ENCODE results near the gene UNKL.

Gene UNKL

DNA sequence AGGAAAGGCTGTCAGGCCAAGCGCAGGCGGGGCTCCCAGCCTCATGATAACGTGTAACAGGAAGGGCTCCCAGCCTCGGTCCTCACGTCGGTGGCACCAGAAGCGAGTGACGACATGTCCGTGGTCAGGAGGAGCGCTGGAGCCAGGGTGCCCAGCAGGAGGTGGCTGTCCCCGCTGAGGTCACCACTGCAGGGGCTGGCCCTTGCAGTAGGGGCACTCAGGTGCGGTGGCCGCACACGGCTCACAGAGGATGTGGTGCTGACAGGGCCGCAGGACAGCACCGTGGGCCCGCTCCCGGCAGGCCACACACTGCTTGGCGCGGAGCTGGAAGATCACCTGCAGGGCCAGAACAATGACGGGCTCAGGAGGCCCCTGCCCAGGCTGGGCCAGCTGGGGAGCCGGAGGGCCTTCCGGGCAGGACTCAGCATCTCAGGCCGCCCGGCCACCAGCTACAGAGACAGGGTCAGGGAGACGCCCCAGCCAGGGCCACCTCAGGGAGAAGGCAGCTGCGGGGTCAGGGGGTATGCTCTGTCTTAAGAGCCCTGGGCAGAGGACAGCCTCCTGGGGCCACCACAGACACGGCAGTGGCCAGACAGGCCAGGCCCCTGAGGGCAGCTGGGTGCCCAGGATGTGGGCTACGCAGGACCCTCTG lies 48.3 kb downstream of the UNKL start:
- Histone ChIP-seq H3K27me3 (ENCODE audit: control insufficient read depth in 1 of 2, insufficient read depth in 2 of 2, low read length in 2 of 2) (no peaks in the 10 kb centered on the region), H3K4me3 (ENCODE audit: low read depth in 1 of 2, low read length in 2 of 2) (no peak overlapping the region), H3K27ac (ENCODE audit: low read depth, low read length) (no peak overlapping the region), H3K4me1 (ENCODE audit: control insufficient read depth in 1 of 2, insufficient read depth in 2 of 2, low read length in 2 of 2) (no peaks in the 10 kb centered on the region), H3K9ac (ENCODE audit: low read depth in 1 of 2, low read length in 2 of 2) (no peak overlapping the region), H3K9me3 (ENCODE audit: control insufficient read depth in 1 of 2, low read length in 2 of 2) (no peaks in the 10 kb centered on the region), H3K36me3 (ENCODE audit: control insufficient read depth in 1 of 2, insufficient read depth in 2 of 2, low read length in 2 of 2) (peaks cover 12 to 64% of the 10 kb centered on the region in 2 donors)

DNA sequence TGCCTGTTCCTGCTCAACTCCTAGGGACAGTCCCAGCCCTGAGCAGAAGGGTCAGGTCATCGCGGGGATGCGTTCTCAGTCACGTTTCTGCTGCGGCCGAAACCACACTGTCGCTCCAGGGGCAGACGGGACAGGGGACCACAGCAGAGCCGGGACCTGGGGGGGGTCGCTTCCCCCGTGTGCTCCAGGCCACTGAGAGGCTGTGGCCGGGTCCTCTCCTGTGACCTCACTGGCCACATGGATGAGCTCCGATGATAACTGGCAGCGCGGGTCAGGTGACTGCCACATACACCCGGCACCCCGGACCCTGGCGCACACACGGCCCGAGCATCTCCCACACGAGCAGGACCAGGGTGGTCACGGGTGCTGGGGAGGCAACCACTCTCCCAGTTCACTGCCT lies 50.0 kb downstream of the UNKL start:
- Histone ChIP-seq H3K9ac (ENCODE audit: low read depth in 1 of 2, low read length in 2 of 2) (no peak overlapping the region), H3K27ac (ENCODE audit: low read depth, low read length) (no peak overlapping the region), H3K27me3 (ENCODE audit: control insufficient read depth in 1 of 2, insufficient read depth in 2 of 2, low read length in 2 of 2) (no peaks in the 10 kb centered on the region), H3K4me1 (ENCODE audit: control insufficient read depth in 1 of 2, insufficient read depth in 2 of 2, low read length in 2 of 2) (no peaks in the 10 kb centered on the region), H3K9me3 (ENCODE audit: control insufficient read depth in 1 of 2, low read length in 2 of 2) (no peaks in the 10 kb centered on the region), H3K36me3 (ENCODE audit: control insufficient read depth in 1 of 2, insufficient read depth in 2 of 2, low read length in 2 of 2) (peaks cover 7 to 68% of the 10 kb centered on the region in 2 donors), H3K4me3 (ENCODE audit: low read depth in 1 of 2, low read length in 2 of 2) (no peak overlapping the region)

DNA sequence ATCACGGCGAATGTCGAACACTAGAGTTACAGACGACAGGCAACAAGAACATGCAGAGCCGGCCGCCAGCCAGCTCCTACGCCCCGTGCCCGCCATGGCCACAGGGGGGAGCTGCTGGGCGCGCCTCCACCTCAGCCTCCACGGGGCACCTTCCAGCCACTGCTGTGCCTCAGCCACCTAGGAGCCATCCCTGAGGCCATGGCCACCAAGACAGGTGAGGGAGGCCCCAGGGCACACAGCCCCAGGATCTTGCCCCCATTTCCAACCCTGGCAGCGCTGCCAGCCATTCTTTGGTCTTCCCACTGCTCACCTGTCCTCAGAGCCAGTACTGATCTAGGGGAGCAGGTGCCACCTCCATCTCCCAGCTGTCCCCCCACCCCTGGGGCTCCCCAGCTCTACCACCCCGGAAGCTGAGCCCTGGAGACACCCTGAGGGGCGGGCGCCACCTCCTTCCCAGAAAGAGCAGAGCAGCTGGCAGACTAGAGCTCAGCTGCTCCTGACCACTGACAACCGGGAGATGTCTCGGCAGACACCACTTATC lies 50.9 kb downstream of the UNKL start:
- Histone ChIP-seq H3K9ac (ENCODE audit: low read depth in 1 of 2, low read length in 2 of 2) (no peak overlapping the region), H3K27me3 (ENCODE audit: control insufficient read depth in 1 of 2, insufficient read depth in 2 of 2, low read length in 2 of 2) (no peaks in the 10 kb centered on the region), H3K27ac (ENCODE audit: low read depth, low read length) (no peak overlapping the region), H3K36me3 (ENCODE audit: control insufficient read depth in 1 of 2, insufficient read depth in 2 of 2, low read length in 2 of 2) (peaks cover 7 to 72% of the 10 kb centered on the region in 2 donors), H3K9me3 (ENCODE audit: control insufficient read depth in 1 of 2, low read length in 2 of 2) (no peaks in the 10 kb centered on the region), H3K4me3 (ENCODE audit: low read depth in 1 of 2, low read length in 2 of 2) (no peak overlapping the region), H3K4me1 (ENCODE audit: control insufficient read depth in 1 of 2, insufficient read depth in 2 of 2, low read length in 2 of 2) (no peaks in the 10 kb centered on the region)

DNA sequence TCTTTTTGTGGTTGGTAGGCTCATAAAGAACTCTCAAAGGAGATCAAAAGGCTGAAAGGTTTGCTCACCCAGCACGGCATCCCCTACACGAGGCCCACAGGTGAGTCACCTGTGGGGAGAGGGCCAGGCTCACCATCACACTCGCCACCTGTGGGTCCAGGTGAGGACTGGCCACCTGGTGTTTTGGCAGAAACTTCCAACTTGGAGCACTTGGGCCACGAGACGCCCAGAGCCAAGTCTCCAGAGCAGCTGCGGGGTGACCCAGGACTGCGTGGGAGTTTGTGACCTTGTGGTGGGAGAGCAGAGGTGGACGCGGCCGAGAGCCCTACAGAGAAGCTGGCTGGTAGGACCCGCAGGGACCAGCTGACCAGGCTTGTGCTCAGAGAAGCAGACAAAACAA lies 51.7 kb downstream of the UNKL start:
- H3K4me1 ChIP-seq (ENCODE audit: control insufficient read depth in 1 of 2, insufficient read depth in 2 of 2, low read length in 2 of 2), result no peaks in the 10 kb centered on the region

DNA sequence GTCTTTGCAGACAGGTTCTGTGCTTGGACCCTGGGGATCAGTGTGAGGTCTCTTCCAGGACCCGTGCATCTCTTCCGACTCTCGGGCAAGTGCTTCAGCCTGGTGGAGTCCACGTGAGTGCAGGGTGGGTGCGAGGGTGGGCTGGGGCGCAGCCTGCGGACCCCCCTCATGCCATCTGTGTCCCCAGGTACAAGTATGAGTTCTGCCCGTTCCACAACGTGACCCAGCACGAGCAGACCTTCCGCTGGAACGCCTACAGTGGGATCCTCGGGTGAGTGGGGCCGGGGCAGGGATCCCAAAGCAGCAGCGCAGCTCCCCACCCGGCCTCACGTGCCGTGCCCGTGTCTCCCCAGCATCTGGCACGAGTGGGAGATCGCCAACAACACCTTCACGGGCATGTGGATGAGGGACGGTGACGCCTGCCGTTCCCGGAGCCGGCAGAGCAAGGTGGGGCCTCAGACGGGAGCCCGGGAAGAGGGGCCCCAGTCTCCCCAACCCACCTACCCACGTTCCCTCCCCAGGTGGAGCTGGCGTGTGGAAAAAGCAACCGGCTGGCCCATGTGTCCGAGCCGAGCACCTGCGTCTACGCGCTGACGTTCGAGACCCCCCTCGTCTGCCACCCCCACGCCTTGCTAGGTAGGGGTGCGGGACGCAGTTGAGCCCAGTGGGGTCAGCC lies 52.7 kb downstream of the UNKL start:
- H3K4me3 ChIP-seq (ENCODE audit: low read depth in 1 of 2, low read length in 2 of 2), result no peak overlapping the region
- H3K4me1 ChIP-seq (ENCODE audit: control insufficient read depth in 1 of 2, insufficient read depth in 2 of 2, low read length in 2 of 2), result no peaks in the 10 kb centered on the region
- H3K36me3 ChIP-seq (ENCODE audit: control insufficient read depth in 1 of 2, insufficient read depth in 2 of 2, low read length in 2 of 2), result peaks cover 7 to 66% of the 10 kb centered on the region in 2 donors
- H3K27me3 ChIP-seq (ENCODE audit: control insufficient read depth in 1 of 2, insufficient read depth in 2 of 2, low read length in 2 of 2), result no peaks in the 10 kb centered on the region
- no peak overlapping the region for H3K9ac ChIP-seq (ENCODE audit: low read depth in 1 of 2, low read length in 2 of 2)
- no peaks in the 10 kb centered on the region for H3K9me3 ChIP-seq (ENCODE audit: control insufficient read depth in 1 of 2, low read length in 2 of 2)
- no peak overlapping the region for H3K27ac ChIP-seq (ENCODE audit: low read depth, low read length)

More for the DNA sequence above, 51.7 kb downstream of the UNKL start:
- Histone ChIP-seq H3K27ac (ENCODE audit: low read depth, low read length) (no peak overlapping the region), H3K36me3 (ENCODE audit: control insufficient read depth in 1 of 2, insufficient read depth in 2 of 2, low read length in 2 of 2) (peaks cover 7 to 69% of the 10 kb centered on the region in 2 donors), H3K9me3 (ENCODE audit: control insufficient read depth in 1 of 2, low read length in 2 of 2) (no peaks in the 10 kb centered on the region), H3K27me3 (ENCODE audit: control insufficient read depth in 1 of 2, insufficient read depth in 2 of 2, low read length in 2 of 2) (no peaks in the 10 kb centered on the region), H3K9ac (ENCODE audit: low read depth in 1 of 2, low read length in 2 of 2) (no peak overlapping the region), H3K4me3 (ENCODE audit: low read depth in 1 of 2, low read length in 2 of 2) (no peak overlapping the region)

DNA sequence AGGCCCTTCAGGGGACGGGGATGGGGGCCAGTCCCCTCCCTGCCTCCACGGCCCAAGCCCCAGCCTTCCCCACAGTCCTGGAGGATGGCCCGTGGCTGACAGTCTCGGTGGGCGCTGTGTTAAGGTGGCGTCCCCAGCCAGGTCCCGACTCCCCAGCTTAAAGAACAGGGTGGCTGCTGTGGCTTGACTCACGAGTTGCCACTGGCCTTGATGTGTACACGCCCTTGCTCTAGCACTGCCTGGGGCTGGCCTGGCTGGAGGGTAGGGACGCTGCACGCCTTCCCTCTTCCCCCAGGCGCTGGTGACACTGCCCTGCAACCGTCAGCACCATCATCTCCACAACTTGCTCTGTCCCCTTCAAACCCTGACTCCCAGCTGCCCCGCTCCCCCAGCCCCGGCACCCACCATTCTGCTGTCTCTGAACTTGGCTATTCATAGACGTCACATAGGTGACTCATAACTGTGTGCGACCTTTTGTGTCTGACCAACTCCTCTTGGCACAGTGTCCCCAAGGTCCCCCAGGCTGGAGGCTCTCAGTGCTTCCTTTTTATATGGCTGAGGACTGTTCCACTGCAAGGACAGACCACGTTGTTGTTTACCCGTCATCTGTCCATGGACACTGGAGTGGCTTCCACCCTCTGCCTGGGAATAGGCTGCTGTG lies 56.5 kb downstream of the UNKL start:
- no peak overlapping the region for H3K9ac ChIP-seq (ENCODE audit: low read depth in 1 of 2, low read length in 2 of 2)
- no peak overlapping the region for H3K4me3 ChIP-seq (ENCODE audit: low read depth in 1 of 2, low read length in 2 of 2)
- H3K27ac ChIP-seq (ENCODE audit: low read depth, low read length), result no peak overlapping the region
- H3K9me3 ChIP-seq (ENCODE audit: control insufficient read depth in 1 of 2, low read length in 2 of 2), result no peaks in the 10 kb centered on the region
- no peaks in the 10 kb centered on the region for H3K27me3 ChIP-seq (ENCODE audit: control insufficient read depth in 1 of 2, insufficient read depth in 2 of 2, low read length in 2 of 2)
- peaks cover 5 to 33% of the 10 kb centered on the region in 2 donors for H3K36me3 ChIP-seq (ENCODE audit: control insufficient read depth in 1 of 2, insufficient read depth in 2 of 2, low read length in 2 of 2)
- peaks cover 0 to 10% of the 10 kb centered on the region in 2 donors for H3K4me1 ChIP-seq (ENCODE audit: control insufficient read depth in 1 of 2, insufficient read depth in 2 of 2, low read length in 2 of 2)

DNA sequence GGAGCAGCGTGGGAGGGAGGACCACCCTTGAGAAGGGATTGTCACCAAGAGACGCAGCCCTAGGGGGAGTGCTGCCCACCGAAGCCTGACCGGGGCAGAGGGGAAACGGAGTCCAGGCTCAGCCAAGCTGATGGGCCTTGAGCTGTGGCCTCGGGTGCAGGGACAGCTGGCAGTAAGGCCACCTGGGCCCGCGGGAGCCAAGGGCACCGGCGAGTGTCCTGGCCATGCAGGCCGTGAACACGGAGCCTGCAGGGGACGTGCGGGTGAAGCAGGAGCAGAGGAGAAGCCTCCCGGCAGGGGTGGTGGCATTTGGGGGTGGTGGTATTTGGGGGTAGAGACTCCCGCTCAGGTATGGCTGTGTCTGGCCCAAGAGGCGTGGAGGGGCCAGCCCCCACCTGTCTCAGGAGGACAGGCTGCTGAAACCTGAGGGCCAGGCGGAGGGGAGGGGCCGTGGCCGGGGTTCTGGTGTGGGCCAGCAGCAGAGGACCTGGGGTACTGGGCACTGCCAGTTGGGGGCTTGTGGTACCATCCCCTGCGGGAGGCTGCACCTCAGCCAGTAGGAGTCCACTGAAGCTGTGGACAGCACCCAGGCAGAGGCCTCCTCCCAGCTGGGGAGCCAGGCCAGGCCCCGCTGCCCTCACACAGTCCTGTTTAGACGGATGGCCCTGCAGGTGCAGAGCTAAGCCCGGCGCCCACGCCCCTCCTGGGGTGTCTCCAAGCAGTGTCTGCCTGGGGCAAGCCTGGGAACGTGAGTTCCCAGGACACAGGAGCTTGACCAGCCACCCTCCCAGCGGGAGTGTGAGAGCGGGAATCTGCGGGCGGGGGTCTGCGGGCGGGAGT lies 58.2 kb downstream of the UNKL start:
- no peaks in the 10 kb centered on the region for H3K27me3 ChIP-seq (ENCODE audit: control insufficient read depth in 1 of 2, insufficient read depth in 2 of 2, low read length in 2 of 2)
- H3K36me3 ChIP-seq (ENCODE audit: control insufficient read depth in 1 of 2, insufficient read depth in 2 of 2, low read length in 2 of 2), result peaks cover 0 to 17% of the 10 kb centered on the region in 2 donors
- no peak overlapping the region for H3K9ac ChIP-seq (ENCODE audit: low read depth in 1 of 2, low read length in 2 of 2)
- H3K27ac ChIP-seq (ENCODE audit: low read depth, low read length), result no peak overlapping the region
- no peaks in the 10 kb centered on the region for H3K9me3 ChIP-seq (ENCODE audit: control insufficient read depth in 1 of 2, low read length in 2 of 2)
- no peak overlapping the region for H3K4me3 ChIP-seq (ENCODE audit: low read depth in 1 of 2, low read length in 2 of 2)
- H3K4me1 ChIP-seq (ENCODE audit: control insufficient read depth in 1 of 2, insufficient read depth in 2 of 2, low read length in 2 of 2), result peaks cover 6 to 20% of the 10 kb centered on the region in 2 donors

DNA sequence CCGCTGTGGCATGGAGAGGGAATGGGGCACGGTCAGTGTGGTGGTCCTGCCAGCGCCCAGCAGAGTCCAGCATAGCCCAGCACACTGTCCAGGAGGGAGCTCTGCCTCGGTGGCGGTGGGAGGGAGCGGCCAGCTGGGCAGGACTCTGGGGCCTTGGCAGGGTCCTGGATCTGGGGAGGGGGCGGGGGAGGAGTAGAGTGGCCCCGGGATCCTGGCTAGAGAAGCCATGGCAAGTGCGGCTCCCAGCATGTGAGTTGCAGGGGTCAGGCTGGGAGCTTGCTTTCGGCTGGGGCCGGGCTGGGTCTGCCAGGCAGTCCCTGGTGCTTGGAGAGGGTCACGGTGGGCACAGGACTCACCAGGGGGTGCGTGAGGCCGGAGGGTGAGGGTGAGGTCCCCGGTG lies 58.9 kb downstream of the UNKL start:
- Histone ChIP-seq H3K27me3 (ENCODE audit: control insufficient read depth in 1 of 2, insufficient read depth in 2 of 2, low read length in 2 of 2) (no peaks in the 10 kb centered on the region), H3K9ac (ENCODE audit: low read depth in 1 of 2, low read length in 2 of 2) (no peak overlapping the region), H3K36me3 (ENCODE audit: control insufficient read depth in 1 of 2, insufficient read depth in 2 of 2, low read length in 2 of 2) (peaks cover 0 to 11% of the 10 kb centered on the region in 2 donors), H3K4me1 (ENCODE audit: control insufficient read depth in 1 of 2, insufficient read depth in 2 of 2, low read length in 2 of 2) (peaks cover 12 to 27% of the 10 kb centered on the region in 2 donors), H3K4me3 (ENCODE audit: low read depth in 1 of 2, low read length in 2 of 2) (no peak overlapping the region), H3K9me3 (ENCODE audit: control insufficient read depth in 1 of 2, low read length in 2 of 2) (no peaks in the 10 kb centered on the region), H3K27ac (ENCODE audit: low read depth, low read length) (no peak overlapping the region)

DNA sequence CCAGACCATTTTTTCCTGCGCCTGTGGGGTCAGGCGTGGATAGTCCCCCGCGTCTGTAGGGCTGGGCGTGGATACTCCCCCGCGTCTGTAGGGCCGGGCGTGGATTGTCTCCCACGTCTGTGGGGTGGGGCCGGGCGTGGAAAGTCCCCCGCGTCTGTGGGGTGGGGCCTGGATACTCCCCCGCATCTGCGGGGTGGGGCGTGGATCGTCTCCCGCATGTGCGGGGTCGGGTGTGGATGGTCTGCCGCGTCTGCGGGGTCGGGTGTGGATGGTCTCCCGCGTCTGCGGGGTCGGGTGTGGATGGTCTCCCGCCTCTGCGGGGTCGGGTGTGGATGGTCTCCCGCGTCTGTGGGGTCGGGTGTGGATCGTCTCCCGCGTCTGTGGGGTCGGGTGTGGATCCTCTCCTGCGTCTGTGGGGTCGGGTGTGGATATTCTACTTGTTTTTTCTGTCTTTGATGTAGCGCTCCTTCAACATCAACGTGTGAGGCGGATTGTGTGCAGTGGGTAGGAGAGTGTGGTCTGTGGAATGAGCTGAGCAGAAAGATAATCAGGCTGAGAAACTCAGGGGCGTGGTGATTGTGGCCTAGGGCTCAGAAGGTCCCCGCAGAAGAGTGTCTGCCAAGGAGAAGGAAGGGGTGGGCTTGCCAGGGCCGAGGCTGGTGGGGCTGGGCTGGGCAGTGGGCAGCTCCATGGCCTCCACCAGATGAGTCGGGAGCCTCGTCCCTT lies 59.5 kb downstream of the UNKL start:
- Histone ChIP-seq H3K27ac (ENCODE audit: low read depth, low read length) (no peak overlapping the region), H3K36me3 (ENCODE audit: control insufficient read depth in 1 of 2, insufficient read depth in 2 of 2, low read length in 2 of 2) (peaks cover 0 to 10% of the 10 kb centered on the region in 2 donors), H3K27me3 (ENCODE audit: control insufficient read depth in 1 of 2, insufficient read depth in 2 of 2, low read length in 2 of 2) (no peaks in the 10 kb centered on the region), H3K4me1 (ENCODE audit: control insufficient read depth in 1 of 2, insufficient read depth in 2 of 2, low read length in 2 of 2) (peaks cover 16 to 32% of the 10 kb centered on the region in 2 donors), H3K4me3 (ENCODE audit: low read depth in 1 of 2, low read length in 2 of 2) (no peak overlapping the region), H3K9me3 (ENCODE audit: control insufficient read depth in 1 of 2, low read length in 2 of 2) (no peaks in the 10 kb centered on the region), H3K9ac (ENCODE audit: low read depth in 1 of 2, low read length in 2 of 2) (no peak overlapping the region)
